H1 (cell line): ENCODE measurements around the gene PRRT1B. TPM values are rescaled to one million over a fixed set of nuclear protein-coding genes. Genes with fewer than 3 reads are reported as not detected.

Source experiments
- CTCF ChIA-PET: fragments of 300-600 bp; sonication (Branson Sonifier 250); formaldehyde crosslinking; loops from one replicate; lab custom pipeline; 2021; ENCODE audit not compliant: partially characterized antibody; lab: Charles Lee
- POLR2A ChIA-PET: fragments of 300-600 bp; sonication (Branson Sonifier 250); formaldehyde crosslinking; loops from one replicate; lab custom pipeline; 2021; ENCODE audit warnings: inconsistent platforms; ENCODE audit not compliant: partially characterized antibody; lab: Charles Lee
- DNase-seq, 2 experiments: peaks; one replicate each; pipeline versions ENCODE4 v3.0.0 to v3.0.0-alpha.2; 2010 to 2022; ENCODE audit warnings: low spot score in 2 of 2, low read depth in 1 of 2, mixed read lengths in 1 of 2
- FAIRE-seq: peaks from 2 replicates; lab custom pipeline; 2011; peaks lifted over from hg19 to GRCh38; lab: Jason Lieb, UNC
- H2AFZ ChIP-seq: 2 replicates; pipeline ENCODE4 v1.8.1; 2012; ENCODE audit warnings: low read length, inconsistent platforms
- H2AK5ac ChIP-seq: 2 replicates; pipeline ENCODE4 v1.6.1; 2013; ENCODE audit warnings: low read depth, low read length
- H2BK120ac ChIP-seq: replicated peaks from 2 replicates; pipeline ENCODE3; 2013; ENCODE audit warnings: low read depth, low read length, inconsistent platforms
- H2BK12ac ChIP-seq: 2 replicates; pipeline ENCODE4 v1.6.1; 2013; ENCODE audit warnings: low read depth, low read length
- H2BK15ac ChIP-seq: 2 replicates; pipeline ENCODE4 v1.6.1; 2013; ENCODE audit warnings: low read length
- H2BK20ac ChIP-seq: 2 replicates; pipeline ENCODE4 v1.6.1; 2013; ENCODE audit warnings: low read length
- H2BK5ac ChIP-seq: 2 replicates; pipeline ENCODE4 v1.6.1; 2013; ENCODE audit warnings: low read depth, low read length
- H3K14ac ChIP-seq: 2 replicates; pipeline ENCODE4 v1.6.1; 2013; ENCODE audit warnings: inconsistent platforms; ENCODE audit not compliant: insufficient read length
- H3K18ac ChIP-seq: 2 replicates; pipeline ENCODE4 v1.6.1; 2013; ENCODE audit warnings: low read length; ENCODE audit errors: extremely low read depth
- H3K23ac ChIP-seq: 2 replicates; pipeline ENCODE4 v1.6.1; 2013; ENCODE audit warnings: inconsistent platforms; ENCODE audit not compliant: insufficient read length
- H3K23me2 ChIP-seq: 2 replicates; pipeline ENCODE4 v1.6.1; 2013; ENCODE audit warnings: low read depth, low read length
- H3K27ac ChIP-seq: 2 replicates; pipeline ENCODE4 v1.6.1; 2011; ENCODE audit warnings: low read depth, low read length, inconsistent platforms
- H3K27me3 ChIP-seq, 4 experiments: replicated peaks in 1 of 4; 1 replicate in 1 of 4; 2 replicates in 3 of 4; pipeline versions ENCODE4 v1.6.1 to v1.8.1; 2011 to 2013; ENCODE audit warnings: low read length in 3 of 4, mild to moderate bottlenecking in 3 of 4, inconsistent platforms in 2 of 4, mixed read lengths in 2 of 4, moderate library complexity in 1 of 4; ENCODE audit not compliant: control insufficient read depth in 3 of 4, insufficient read depth in 3 of 4; ENCODE audit errors: extremely low read depth in 1 of 4
- H3K36me3 ChIP-seq, 4 experiments: 2 replicates each; pipeline versions ENCODE4 v1.6.1 to v1.8.1; 2011 to 2013; ENCODE audit warnings: mild to moderate bottlenecking in 4 of 4, low read length in 3 of 4, moderate library complexity in 2 of 4, control low read depth in 1 of 4, inconsistent platforms in 1 of 4; ENCODE audit not compliant: insufficient read depth in 4 of 4, control insufficient read depth in 2 of 4
- H3K4ac ChIP-seq: replicated peaks from 2 replicates; pipeline ENCODE3; 2013; ENCODE audit warnings: low read length, low read depth, mixed read lengths, inconsistent platforms; ENCODE audit not compliant: insufficient read length
- H3K4me1 ChIP-seq, 4 experiments: replicated peaks in 1 of 4; 1 replicate in 1 of 4; 2 replicates in 3 of 4; pipeline versions ENCODE4 v1.6.1 to v1.8.1; 2011 to 2013; ENCODE audit warnings: low read length in 3 of 4, inconsistent platforms in 2 of 4, mixed read lengths in 1 of 4; ENCODE audit not compliant: insufficient read depth in 4 of 4, control insufficient read depth in 3 of 4
- H3K4me2 ChIP-seq, 2 experiments: 2 replicates each; pipeline versions ENCODE4 v1.6.1 to v1.8.1; 2011 to 2013; ENCODE audit warnings: low read depth in 2 of 2, low read length in 2 of 2, control low read depth in 1 of 2, inconsistent platforms in 1 of 2, mild to moderate bottlenecking in 1 of 2; ENCODE audit not compliant: insufficient read depth in 1 of 2
- H3K4me3 ChIP-seq, 4 experiments: fragments of 200-600, 300-600 bp in 1 of 4; sonication (generic), shearing (Covaris generic), sonication (Bioruptor Twin) in 1 of 4; 2 replicates each; pipeline versions ENCODE4 v1.5.1 to v1.8.1; 2011 to 2016; ENCODE audit warnings: low read length in 4 of 4, low read depth in 3 of 4, control low read depth in 2 of 4, inconsistent platforms in 2 of 4, mild to moderate bottlenecking in 2 of 4, mixed read lengths in 1 of 4, moderate library complexity in 1 of 4; ENCODE audit not compliant: insufficient read depth in 2 of 4; ENCODE audit errors: extremely low read depth in 1 of 4
- H3K56ac ChIP-seq: replicated peaks from 2 replicates; pipeline ENCODE3; 2013; ENCODE audit warnings: low read depth, mild to moderate bottlenecking, mixed read lengths, low read length, inconsistent platforms; ENCODE audit not compliant: insufficient read length
- H3K79me1 ChIP-seq: 2 replicates; pipeline ENCODE4 v1.6.1; 2013; ENCODE audit warnings: low read depth, low read length, control low read depth
- H3K79me2 ChIP-seq, 2 experiments: 2 replicates each; pipeline versions ENCODE4 v1.6.1 to v1.8.1; 2012 to 2013; ENCODE audit warnings: low read length in 2 of 2, mild to moderate bottlenecking in 2 of 2, inconsistent platforms in 1 of 2; ENCODE audit not compliant: insufficient read depth in 2 of 2, control insufficient read depth in 1 of 2
- H3K9ac ChIP-seq, 4 experiments: replicated peaks in 1 of 4; 1 replicate in 1 of 4; 2 replicates in 3 of 4; pipeline versions ENCODE4 v1.6.1 to v1.8.1; 2011 to 2013; ENCODE audit warnings: low read depth in 3 of 4, low read length in 3 of 4, control low read depth in 2 of 4, mild to moderate bottlenecking in 2 of 4, moderate library complexity in 2 of 4, inconsistent platforms in 1 of 4; ENCODE audit errors: extremely low read depth in 1 of 4
- H3K9me3 ChIP-seq, 2 experiments: 2 replicates each; pipeline versions ENCODE4 v1.6.1 to v1.8.1; 2012 to 2013; ENCODE audit warnings: mild to moderate bottlenecking in 2 of 2, moderate library complexity in 2 of 2, control low read depth in 1 of 2, inconsistent platforms in 1 of 2, low read depth in 1 of 2, low read length in 1 of 2, mixed read lengths in 1 of 2; ENCODE audit not compliant: insufficient read depth in 2 of 2
- H4K20me1 ChIP-seq, 2 experiments: replicated peaks in 1 of 2; 2 replicates each; pipeline versions ENCODE3 to v1.8.1; 2011 to 2013; ENCODE audit warnings: inconsistent platforms in 2 of 2, low read length in 2 of 2, mild to moderate bottlenecking in 1 of 2; ENCODE audit not compliant: insufficient read depth in 2 of 2, control insufficient read depth in 1 of 2
- H4K5ac ChIP-seq: 2 replicates; pipeline ENCODE4 v1.6.1; 2013; ENCODE audit warnings: low read length, low read depth, mixed read lengths, inconsistent platforms; ENCODE audit not compliant: insufficient read length
- H4K8ac ChIP-seq: 2 replicates; pipeline ENCODE4 v1.8.0; 2013; ENCODE audit warnings: mild to moderate bottlenecking, moderate library complexity, low read length, inconsistent platforms; ENCODE audit not compliant: insufficient read depth; ENCODE audit errors: extremely low read depth
- H4K91ac ChIP-seq: replicated peaks from 2 replicates; pipeline ENCODE3; 2013; ENCODE audit warnings: low read length, mixed read lengths, inconsistent platforms; ENCODE audit not compliant: insufficient read length
- ASH2L ChIP-seq: fragments of 200-600, 300-600 bp; sonication (generic); IDR thresholded peaks from one replicate; pipeline ENCODE4 v1.7.1; 2017; ENCODE audit warnings: low read length
- BCL11A ChIP-seq, 2 experiments: IDR thresholded peaks; one replicate each; pipeline ENCODE4 v1.6.1; 2011; ENCODE audit warnings: low read depth in 2 of 2, low read length in 2 of 2, mild to moderate bottlenecking in 2 of 2
- EGR1 ChIP-seq: IDR thresholded peaks from 2 replicates; pipeline ENCODE4 v1.6.1; 2011; ENCODE audit warnings: low read depth, low read length, borderline replicate concordance
- JUND ChIP-seq: IDR thresholded peaks from 2 replicates; pipeline ENCODE4 v1.6.1; 2011; ENCODE audit warnings: mild to moderate bottlenecking, improper control_type of control experiment, low read length
- MAFK ChIP-seq: IDR thresholded peaks from 2 replicates; pipeline ENCODE4 v1.6.1; 2012; ENCODE audit warnings: low read depth, mild to moderate bottlenecking, improper control_type of control experiment, low read length
- POLR2A ChIP-seq, 2 experiments: IDR thresholded peaks; 1 replicate in 1 of 2; 2 replicates in 1 of 2; pipeline ENCODE4 v1.6.1; 2011; ENCODE audit warnings: low read depth in 2 of 2, low read length in 2 of 2, mild to moderate bottlenecking in 2 of 2; ENCODE audit errors: control extremely low read depth in 1 of 2
- RAD21 ChIP-seq, 2 experiments: IDR thresholded peaks in 1 of 2; conservative IDR thresholded peaks in 1 of 2; 2 replicates each; pipeline ENCODE4 v1.6.1; 2011; ENCODE audit warnings: low read depth in 2 of 2, low read length in 2 of 2, improper control_type of control experiment in 1 of 2, inconsistent platforms in 1 of 2, mild to moderate bottlenecking in 1 of 2, moderate library complexity in 1 of 2
- RNF2 ChIP-seq: fragments of 200-900, 300-1000 bp; sonication (generic); IDR thresholded peaks from 2 replicates; pipeline ENCODE4 v1.7.1; 2016; ENCODE audit warnings: borderline replicate concordance, low read depth, mild to moderate bottlenecking, antibody characterized with exemption, low read length; ENCODE audit not compliant: poor library complexity, severe bottlenecking; ENCODE audit errors: missing control alignments
- SIN3A ChIP-seq, 2 experiments: IDR thresholded peaks in 1 of 2; conservative IDR thresholded peaks in 1 of 2; 2 replicates each; pipeline ENCODE4 v1.6.1; 2011 to 2012; ENCODE audit warnings: low read length in 2 of 2, improper control_type of control experiment in 1 of 2, low read depth in 1 of 2, mild to moderate bottlenecking in 1 of 2
- SP2 ChIP-seq: IDR thresholded peaks from 2 replicates; pipeline ENCODE4 v1.6.1; 2012; ENCODE audit warnings: mild to moderate bottlenecking, low read length, inconsistent platforms
- WGBS, 2 experiments: shearing (Covaris generic) in 1 of 2; methylation state at CpG; one replicate each; pipeline versions ENCODE4 v1.1.6 to v1.1.7; 2013 to 2015; ENCODE audit warnings: low lambda C conversion rate in 2 of 2, mixed read lengths in 2 of 2, inconsistent platforms in 1 of 2, low coverage in 1 of 2, missing lambda C conversion rate in 1 of 2; ENCODE audit not compliant: insufficient replicate concordance in 2 of 2, insufficient coverage in 1 of 2, insufficient read length in 1 of 2; ENCODE audit errors: extremely low coverage in 1 of 2, missing lambda C conversion rate in 1 of 2; 5-methylcytosine and 5-hydroxymethylcytosine counted together
- polyA plus RNA-seq, 7 experiments: library from polyadenylated mRNA; depleted of rRNA in 3 of 7; stranded (reverse) in 5 of 7; unstranded in 2 of 7; fragments of >200 nt in 5 of 7; fragments of 200-250 nt in 2 of 7; gene quantifications; 1 replicate in 5 of 7; 2 replicates in 1 of 7; 4 replicates in 1 of 7; pipeline versions ENCODE4 v1.2.1 to v1.2.3, GENCODE V29; 2011 to 2013; ENCODE audit warnings: missing spikeins in 2 of 7, mixed read lengths in 2 of 7
- total RNA-seq: library from RNA; stranded (reverse); fragmentation: NEBNext Ultra II Directional; extraction: Animal tissue kit (Norgen Biotek cat#: 25700); gene quantifications from 2 replicates; pipeline ENCODE4 v1.2.1, GENCODE V29; 2021
- TF ChIP-seq, protein P1 (sequence below): IDR thresholded peaks from 2 replicates; pipeline ENCODE4 v1.6.1; 2012; ENCODE audit warnings: inconsistent platforms

Gene PRRT1B
- total and polyA plus RNA-seq, 2 of the 8 experiments (the other 6 are each of a cell fraction or from before 2014, with no cell fraction given), result 0.30 to 1.2 TPM

- peaks cover 13 to 34% (median 29%) of the 10 kb centered on the region in 4 experiments for H3K27me3 ChIP-seq
- peaks cover 11% of the 10 kb centered on the region; the same call in 1 of the 2 replicates for H3K23me2 ChIP-seq
- H2BK20ac ChIP-seq, result no peak overlapping the region
- no peak overlapping the region for H3K14ac ChIP-seq
- no peak overlapping the region for H3K9ac ChIP-seq
- H2BK5ac ChIP-seq, result no peak overlapping the region
- no peaks in the 10 kb centered on the region; a peak in 2 of 7 replicates for H3K4me1 ChIP-seq
- no peaks in the 10 kb centered on the region for H3K36me3 ChIP-seq
- ChIA-PET POLR2A (interaction anchor here (0.6 to 1.3 kb wide), 2 partner anchors 9 to 31 kb away, joined by 3 to 4 read pairs; no protein-coding TSS in a partner anchor), CTCF (interaction anchor here (0.6 to 1.5 kb wide), 4 partner anchors 9 to 282 kb away, joined by 3 to 6 read pairs (median 4); no protein-coding TSS in a partner anchor)
- FAIRE-seq, result no peak
- peaks cover 7 to 11% of the 10 kb centered on the region in 2 experiments for H3K9me3 ChIP-seq
- H3K4ac ChIP-seq, result no peak overlapping the region
- no peak overlapping the region for H2BK15ac ChIP-seq
- H3K23ac ChIP-seq, result no peak overlapping the region
- no peak overlapping the region for H2AK5ac ChIP-seq
- H2BK120ac ChIP-seq, result no peak overlapping the region
- H2AFZ ChIP-seq, result no peak overlapping the region
- WGBS, 2 experiments, result 93% methylated on average over 14 of the region's 15 CpGs; no CpG with 5 or more reads in 1 of the 2 experiments
- peak overlapping the region; percentile 68; the same call in 1 of the 2 replicates for H4K8ac ChIP-seq
- H3K4me2 ChIP-seq, result no peak overlapping the region; a peak in 1 of 4 replicates
- H3K79me1 ChIP-seq, result no peaks in the 10 kb centered on the region
- H3K79me2 ChIP-seq, result no peaks in the 10 kb centered on the region
- H3K18ac ChIP-seq, result no peak overlapping the region; the same call in 1 of the 2 replicates
- H4K5ac ChIP-seq, result no peak overlapping the region
- H3K4me3 ChIP-seq, result no peak overlapping the region
- H4K91ac ChIP-seq, result no peak overlapping the region
- DNase-seq, result no peak
- H2BK12ac ChIP-seq, result no peak overlapping the region
- no peak overlapping the region for H3K27ac ChIP-seq
- H3K56ac ChIP-seq, result no peak overlapping the region
- peaks cover 0 to 2% of the 10 kb centered on the region in 2 experiments for H4K20me1 ChIP-seq
- TF ChIP-seq RAD21 (IDR thresholded peaks at IDR 0.05 in 1 of 2, conservative IDR thresholded peaks at IDR 0.05 in 1 of 2; ENCODE audit: low read depth in 2 of 2, low read length in 2 of 2), result no peak
- no peak for TF ChIP-seq SP2
- no peak for TF ChIP-seq EGR1
- TF ChIP-seq BCL11A (IDR thresholded peaks at IDR 0.05; ENCODE audit: low read depth in 2 of 2, low read length in 2 of 2), result no peak
- TF ChIP-seq RNF2, result no peak
- TF ChIP-seq, protein P1, sequence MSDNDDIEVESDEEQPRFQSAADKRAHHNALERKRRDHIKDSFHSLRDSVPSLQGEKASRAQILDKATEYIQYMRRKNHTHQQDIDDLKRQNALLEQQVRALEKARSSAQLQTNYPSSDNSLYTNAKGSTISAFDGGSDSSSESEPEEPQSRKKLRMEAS, result no peak
- no peak for TF ChIP-seq POLR2A (IDR thresholded peaks at IDR 0.05; ENCODE audit: control extremely low read depth in 1 of 2, low read depth in 2 of 2, low read length in 2 of 2)
- TF ChIP-seq MAFK, result no peak
- TF ChIP-seq ASH2L, result no peak
- no peak for TF ChIP-seq SIN3A (conservative IDR thresholded peaks at IDR 0.05 in 1 of 2, IDR thresholded peaks at IDR 0.05 in 1 of 2; ENCODE audit: low read depth in 1 of 2, low read length in 2 of 2)
- no peak for TF ChIP-seq JUND
Observed at GRCh38 chr9:131555841-131556673, 10.7 kb downstream of the PRRT1B start.
